GM19043 (cell line): ENCODE data around the gene TEX52.

ENCODE experiments used
- ATAC-seq: cut with Tn5 transposase; IDR thresholded peaks from one replicate; pipeline ENCODE4 v1.9.1; 2021; ENCODE audit warnings: low read depth; ENCODE audit not compliant: unreplicated experiment

The TEX52 gene

GRCh38 chr12:2833810-2834209, 23.0 kb downstream of the TEX52 start:
- no peak for ATAC-seq

GRCh38 chr12:2833327-2833726, 23.5 kb downstream of the TEX52 start:
- no peak for ATAC-seq

- no peak for ATAC-seq
These were observed 24.2 kb downstream of the TEX52 start for GRCh38 chr12:2832550-2833127.

GRCh38 chr12:2829275-2829674, 27.6 kb downstream of the TEX52 start:
- ATAC-seq = no peak

- no peak for ATAC-seq
These were observed 29.9 kb downstream of the TEX52 start for GRCh38 chr12:2826721-2827515.

- ATAC-seq = no peak
These were observed 30.8 kb downstream of the TEX52 start for GRCh38 chr12:2826036-2826435.

GRCh38 chr12:2825132-2825531, 31.7 kb downstream of the TEX52 start:
- ATAC-seq = no peak

GRCh38 chr12:2824541-2824940, 32.3 kb downstream of the TEX52 start:
- no peak for ATAC-seq

GRCh38 chr12:2823483-2823882, 33.4 kb downstream of the TEX52 start:
- ATAC-seq = no peak

GRCh38 chr12:2820432-2820831, 36.4 kb downstream of the TEX52 start:
- ATAC-seq = no peak

- ATAC-seq = no peak
These were observed 37.0 kb downstream of the TEX52 start for GRCh38 chr12:2819810-2820209.

GRCh38 chr12:2813214-2814185, 43.3 kb downstream of the TEX52 start:
- ATAC-seq = peak; percentile 34

- ATAC-seq = peak; percentile 94
These were observed 44.3 kb downstream of the TEX52 start, which contains the start of gene ITFG2 for GRCh38 chr12:2812290-2813213. Gene ITFG2 (plus strand): TSS chr12:2812668. CDS start chr12:2812761, 93 bp downstream.

GRCh38 chr12:2811801-2812200, 45.0 kb downstream of the TEX52 start:
- ATAC-seq = no peak

- ATAC-seq = no peak
These were observed 50.1 kb downstream of the TEX52 start for GRCh38 chr12:2806700-2807099.

- ATAC-seq = no peak
These were observed 51.7 kb downstream of the TEX52 start for GRCh38 chr12:2805143-2805520.

GRCh38 chr12:2804393-2805142, 52.3 kb downstream of the TEX52 start:
- ATAC-seq = no peak

GRCh38 chr12:2803635-2804392, 53.0 kb downstream of the TEX52 start:
- no peak for ATAC-seq
